ENCODE results near the gene INCA1. TPM values are rescaled to one million over a fixed set of nuclear protein-coding genes. Genes with fewer than 3 reads are reported as not detected.
A peak's percentile ranks its signal among the peaks of the same experiment; 100 is the strongest.

The INCA1 gene
- polyA plus RNA-seq, 3 donors = 0.38 to 0.52 (median 0.44) TPM

- Mint-ChIP-seq H3K4me1 (peaks cover 44% of the 10 kb centered on the region), H3K36me3 (peaks cover 69 to 81% of the 10 kb centered on the region in 2 donors), H3K4me3 (no peak overlapping the region), H3K9me3 (no peaks in the 10 kb centered on the region), H3K27ac (peak overlapping the region in 1 of 7 donors; percentile 59), H3K27me3 (ENCODE audit: low read depth in 3 of 3) (peaks cover 0 to 2% (median 2%) of the 10 kb centered on the region in 3 donors)
- Histone ChIP-seq H3K9me3 (replicated peaks in 1 of 2; ENCODE audit: control insufficient read depth in 1 of 2, insufficient read depth in 1 of 2, low read length in 2 of 2) (no peaks in the 10 kb centered on the region), H3K27me3 (ENCODE audit: control insufficient read depth in 2 of 2, insufficient read depth in 2 of 2, low read length in 2 of 2) (no peaks in the 10 kb centered on the region), H3K27ac (ENCODE audit: low read depth in 1 of 2, low read length in 2 of 2) (peak overlapping the region in 1 of 2 donors; percentile 60), H3K79me2 (ENCODE audit: insufficient read depth, low read length) (peaks cover 33% of the 10 kb centered on the region), H3K4me2 (replicated peaks; ENCODE audit: extremely low read depth, low read length, poor library complexity, severe bottlenecking) (no peak overlapping the region), H4K20me1 (ENCODE audit: insufficient read depth, low read length) (peaks cover 6% of the 10 kb centered on the region), H2AFZ (ENCODE audit: insufficient read depth, low read depth, low read length, poor library complexity, severe bottlenecking) (no peak overlapping the region), H3K36me3 (replicated peaks in 1 of 2; ENCODE audit: control insufficient read depth in 1 of 2, insufficient read depth in 2 of 2, low read length in 2 of 2) (peaks cover 46 to 73% of the 10 kb centered on the region in 2 donors), H3K9ac (ENCODE audit: insufficient read depth, low read length, poor library complexity, severe bottlenecking) (no peak overlapping the region), H3K4me1 (ENCODE audit: control insufficient read depth in 1 of 2, insufficient read depth in 2 of 2, low read length in 2 of 2) (peaks cover 44 to 57% of the 10 kb centered on the region in 2 donors), H3K4me3 (replicated peaks in 1 of 3; ENCODE audit: low read depth in 2 of 3, low read length in 3 of 3) (no peak overlapping the region)
- intact Hi-C loops (cut with micrococcal nuclease) = no loop called here
- no peak for TF ChIP-seq CTCF (IDR thresholded peaks at IDR 0.05)
- WGBS (ENCODE audit: insufficient coverage) = 96% methylated on average over 4 of the region's 6 CpGs
- no peak for DNase-seq
Observed at GRCh38 chr17:4971826-4972225, 25.5 kb downstream of the INCA1 start.

DNA sequence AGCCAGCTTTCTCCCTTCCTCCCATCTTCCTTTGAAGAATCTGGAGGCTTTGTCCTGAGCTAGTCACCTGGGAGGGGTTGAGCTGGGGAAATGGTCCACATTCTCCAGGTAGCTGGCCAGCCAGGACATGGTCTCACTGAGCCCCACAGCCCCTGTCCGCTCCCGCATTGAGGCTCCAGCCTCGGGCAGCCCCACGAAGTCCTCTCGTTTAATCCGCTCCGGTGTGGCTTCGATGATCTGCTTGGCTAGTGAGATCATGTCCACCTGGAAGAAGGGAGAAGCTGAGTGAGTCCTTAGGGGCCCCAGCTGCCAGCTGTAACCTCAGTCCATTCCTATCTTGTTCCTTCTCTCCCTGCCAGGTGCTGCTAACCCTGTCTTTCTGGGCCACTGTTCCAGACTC lies 27.0 kb downstream of the INCA1 start:
- intact Hi-C loops (cut with micrococcal nuclease) = no loop called here
- Mint-ChIP-seq H3K27me3 (ENCODE audit: low read depth in 3 of 3) (peaks cover 0 to 2% (median 2%) of the 10 kb centered on the region in 3 donors), H3K36me3 (peaks cover 67 to 72% of the 10 kb centered on the region in 2 donors), H3K27ac (peak overlapping the region in 1 of 7 donors; percentile 79), H3K4me3 (no peak overlapping the region), H3K9me3 (no peaks in the 10 kb centered on the region), H3K4me1 (peaks cover 52% of the 10 kb centered on the region)
- H4K20me1 ChIP-seq (ENCODE audit: insufficient read depth, low read length) = peaks cover 6% of the 10 kb centered on the region
- no peak overlapping the region for H3K9ac ChIP-seq (ENCODE audit: insufficient read depth, low read length, poor library complexity, severe bottlenecking)
- WGBS (ENCODE audit: insufficient coverage) = 94% methylated on average over 8 of the region's 8 CpGs
- H3K36me3 ChIP-seq (replicated peaks in 1 of 2; ENCODE audit: control insufficient read depth in 1 of 2, insufficient read depth in 2 of 2, low read length in 2 of 2) = peaks cover 42 to 57% of the 10 kb centered on the region in 2 donors
- DNase-seq = no peak
- no peaks in the 10 kb centered on the region for H3K27me3 ChIP-seq (ENCODE audit: control insufficient read depth in 2 of 2, insufficient read depth in 2 of 2, low read length in 2 of 2)
- no peak overlapping the region for H3K4me2 ChIP-seq (replicated peaks; ENCODE audit: extremely low read depth, low read length, poor library complexity, severe bottlenecking)
- H3K9me3 ChIP-seq (replicated peaks in 1 of 2; ENCODE audit: control insufficient read depth in 1 of 2, insufficient read depth in 1 of 2, low read length in 2 of 2) = no peaks in the 10 kb centered on the region
- H3K79me2 ChIP-seq (ENCODE audit: insufficient read depth, low read length) = peaks cover 36% of the 10 kb centered on the region
- H3K27ac ChIP-seq (ENCODE audit: low read depth in 1 of 2, low read length in 2 of 2) = no peak overlapping the region
- TF ChIP-seq CTCF (IDR thresholded peaks at IDR 0.05) = no peak
- H3K4me3 ChIP-seq (replicated peaks in 1 of 3; ENCODE audit: low read depth in 2 of 3, low read length in 3 of 3) = no peak overlapping the region
- no peak overlapping the region for H2AFZ ChIP-seq (ENCODE audit: insufficient read depth, low read depth, low read length, poor library complexity, severe bottlenecking)
- H3K4me1 ChIP-seq (ENCODE audit: control insufficient read depth in 1 of 2, insufficient read depth in 2 of 2, low read length in 2 of 2) = peaks cover 59 to 72% of the 10 kb centered on the region in 2 donors

Measured in CD14-positive monocyte (primary cell).